Kidney (tissue), 14 donors: ENCODE results near the gene MFN1. TPM values are rescaled to one million over a fixed set of nuclear protein-coding genes. Genes with fewer than 3 reads are reported as not detected.

ENCODE experiments used
- DNase-seq, 5 donors: peaks; one replicate each; pipeline ENCODE4 v3.0.0-alpha.2; 2013 to 2020
- FAIRE-seq: peaks from 2 replicates; lab custom pipeline; 2012; peaks lifted over from hg19 to GRCh38; lab: Jason Lieb, UNC
- H3K27ac ChIP-seq, 2 donors: one replicate each; pipeline ENCODE4 v1.7.0; 2013; ENCODE audit warnings: low read depth in 2 of 2, low read length in 2 of 2, inconsistent platforms in 1 of 2
- H3K27me3 ChIP-seq: one replicate; pipeline ENCODE4 v1.7.1; 2013; ENCODE audit warnings: low read length, inconsistent platforms; ENCODE audit not compliant: control insufficient read depth, insufficient read depth
- H3K36me3 ChIP-seq, 3 donors: one replicate each; pipeline versions ENCODE4 v1.7.0 to v1.7.1; 2013; ENCODE audit warnings: low read length in 3 of 3, control low read depth in 1 of 3, inconsistent platforms in 1 of 3; ENCODE audit not compliant: insufficient read depth in 3 of 3, control insufficient read depth in 2 of 3
- H3K4me1 ChIP-seq, 3 donors: one replicate each; pipeline versions ENCODE4 v1.7.0 to v1.7.1; 2013; ENCODE audit warnings: low read length in 3 of 3, inconsistent platforms in 1 of 3, low read depth in 1 of 3; ENCODE audit not compliant: control insufficient read depth in 2 of 3, insufficient read depth in 2 of 3
- H3K4me3 ChIP-seq, 3 donors: one replicate each; pipeline versions ENCODE4 v1.7.0 to v1.8.1; 2013; ENCODE audit warnings: low read length in 3 of 3, control low read depth in 1 of 3, inconsistent platforms in 1 of 3
- H3K9ac ChIP-seq, 3 donors: one replicate each; pipeline versions ENCODE4 v1.7.0 to v1.7.1; 2013; ENCODE audit warnings: low read length in 3 of 3, control low read depth in 1 of 3, inconsistent platforms in 1 of 3
- H3K9me3 ChIP-seq, 3 donors: one replicate each; pipeline versions ENCODE4 v1.7.0 to v1.7.1; 2013; ENCODE audit warnings: low read length in 3 of 3, control low read depth in 1 of 3, inconsistent platforms in 1 of 3; ENCODE audit not compliant: control insufficient read depth in 2 of 3, insufficient read depth in 1 of 3
- CTCF ChIP-seq: IDR thresholded peaks from 3 replicates; pipeline ENCODE4 v1.5.1; 2012; ENCODE audit warnings: mild to moderate bottlenecking, moderate library complexity, borderline replicate concordance; ENCODE audit not compliant: insufficient read depth; ENCODE audit errors: extremely low read depth
- intact Hi-C: fragments of 100-400 bp; cut with DNase I; formaldehyde crosslinking; loops from one replicate; pipeline ENCODE4 v1.11.1; 2022
- polyA plus RNA-seq: library from polyadenylated mRNA; stranded (reverse); fragments of 350-450 nt; fragmentation: Illumina TruSeq; extraction: RNeasy Lipid Tissue Mini Kit (QIAGEN cat#74804); gene quantifications from one replicate; pipeline ENCODE4 v1.2.3, GENCODE V29; 2014; ENCODE audit warnings: low read depth, low replicate concordance; ENCODE audit not compliant: insufficient read depth
- total RNA-seq: library from RNA; stranded (reverse); fragmentation: NEBNext Ultra II Directional; extraction: Animal tissue kit (Norgen Biotek cat#: 25700); gene quantifications from one replicate; pipeline ENCODE4 v1.2.1, GENCODE V29; 2021
- donor health status: control.
- donor health status: control.
- donor health status: control.
- donor health status: control.
- donor health status: control.
- donor health status: DM: yes; HTN: yes; CAD: no.
- donor health status: Normal renal cell carcinoma (clear cell type).

Gene MFN1
- total and polyA plus RNA-seq, 2 donors from 2014 or later, result 16.6 to 50.2 TPM

DNA sequence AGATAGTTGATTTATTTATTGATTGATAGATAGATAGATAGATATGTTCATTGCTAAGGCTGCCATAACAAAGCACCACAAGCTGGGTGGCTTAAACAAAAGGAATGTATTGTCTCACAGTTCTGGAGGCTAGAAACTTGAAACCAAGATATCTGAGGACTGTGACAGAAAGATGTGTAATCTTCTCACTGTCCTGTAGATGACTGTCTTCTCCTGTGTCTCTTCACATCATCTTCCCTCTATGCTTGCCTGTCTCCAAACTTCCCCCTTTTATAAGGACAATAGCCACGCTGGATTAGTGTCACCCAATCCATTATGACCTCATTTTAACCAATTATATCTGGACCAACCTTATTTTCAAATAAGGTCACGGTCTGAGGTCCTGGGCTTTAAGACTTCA, 62.8 kb downstream of the MFN1 start:
- no peaks in the 10 kb centered on the region for H3K4me1 ChIP-seq
- intact Hi-C loops, result no loop called here
- H3K4me3 ChIP-seq, result no peak overlapping the region
- peak in 1 of 5 donors; percentile 3 for DNase-seq
- H3K9me3 ChIP-seq, result no peaks in the 10 kb centered on the region
- H3K36me3 ChIP-seq, result peaks cover 0 to 2% (median 0%) of the 10 kb centered on the region in 3 donors
- no peaks in the 10 kb centered on the region for H3K27me3 ChIP-seq
- H3K9ac ChIP-seq, result no peak overlapping the region
- TF ChIP-seq CTCF, result no peak
- no peak overlapping the region for H3K27ac ChIP-seq
- FAIRE-seq, result no peak

- no peak for FAIRE-seq
- H3K9ac ChIP-seq, result no peak overlapping the region
- no peak for TF ChIP-seq CTCF
- H3K4me3 ChIP-seq, result no peak overlapping the region
- H3K27ac ChIP-seq, result no peak overlapping the region
- H3K9me3 ChIP-seq, result no peaks in the 10 kb centered on the region
- H3K27me3 ChIP-seq, result no peaks in the 10 kb centered on the region
- DNase-seq, result no peak
- intact Hi-C loops, result no loop called here
- no peaks in the 10 kb centered on the region for H3K4me1 ChIP-seq
- peaks cover 0 to 2% (median 0%) of the 10 kb centered on the region in 3 donors for H3K36me3 ChIP-seq
Observed at GRCh38 chr3:179410999-179411398, 63.5 kb downstream of the MFN1 start.

GRCh38 chr3:179414804-179415203, 67.3 kb downstream of the MFN1 start:
- Histone ChIP-seq H3K9ac (no peak overlapping the region), H3K4me1 (no peaks in the 10 kb centered on the region), H3K36me3 (peaks cover 2 to 5% (median 2%) of the 10 kb centered on the region in 3 donors), H3K9me3 (no peaks in the 10 kb centered on the region), H3K4me3 (no peak overlapping the region), H3K27ac (no peak overlapping the region), H3K27me3 (no peaks in the 10 kb centered on the region)
- FAIRE-seq (no peak), DNase-seq (no peak)
- TF ChIP-seq CTCF, result no peak
- intact Hi-C loops, result no loop called here

- no peak overlapping the region for H3K4me3 ChIP-seq
- FAIRE-seq (peak; percentile 38), DNase-seq (no peak)
- no peak for TF ChIP-seq CTCF
- H3K27me3 ChIP-seq, result no peaks in the 10 kb centered on the region
- no peak overlapping the region for H3K27ac ChIP-seq
- no peak overlapping the region for H3K9ac ChIP-seq
- H3K4me1 ChIP-seq, result no peaks in the 10 kb centered on the region
- intact Hi-C loops, result no loop called here
- no peaks in the 10 kb centered on the region for H3K9me3 ChIP-seq
- peaks cover under 1 to 5% (median 2%) of the 10 kb centered on the region in 3 donors for H3K36me3 ChIP-seq
Observed at GRCh38 chr3:179415377-179415776, 67.9 kb downstream of the MFN1 start.
